NCI-H2227 treated with DMSO at 0.1 percent for 48 hours (cell line): ENCODE data around the gene ST6GALNAC3.
A peak's percentile ranks its signal among the peaks of the same experiment; 100 is the strongest.
"Not testable (repeated sequence)": the region's sequence is repeated elsewhere in the genome, so short reads cannot be mapped to it uniquely, and the experiment has no call there.

Experiments
- DNase-seq: peaks from one replicate; lab custom pipeline; 2025; lab: John Stamatoyannopoulos, UW

The ST6GALNAC3 gene

DNA sequence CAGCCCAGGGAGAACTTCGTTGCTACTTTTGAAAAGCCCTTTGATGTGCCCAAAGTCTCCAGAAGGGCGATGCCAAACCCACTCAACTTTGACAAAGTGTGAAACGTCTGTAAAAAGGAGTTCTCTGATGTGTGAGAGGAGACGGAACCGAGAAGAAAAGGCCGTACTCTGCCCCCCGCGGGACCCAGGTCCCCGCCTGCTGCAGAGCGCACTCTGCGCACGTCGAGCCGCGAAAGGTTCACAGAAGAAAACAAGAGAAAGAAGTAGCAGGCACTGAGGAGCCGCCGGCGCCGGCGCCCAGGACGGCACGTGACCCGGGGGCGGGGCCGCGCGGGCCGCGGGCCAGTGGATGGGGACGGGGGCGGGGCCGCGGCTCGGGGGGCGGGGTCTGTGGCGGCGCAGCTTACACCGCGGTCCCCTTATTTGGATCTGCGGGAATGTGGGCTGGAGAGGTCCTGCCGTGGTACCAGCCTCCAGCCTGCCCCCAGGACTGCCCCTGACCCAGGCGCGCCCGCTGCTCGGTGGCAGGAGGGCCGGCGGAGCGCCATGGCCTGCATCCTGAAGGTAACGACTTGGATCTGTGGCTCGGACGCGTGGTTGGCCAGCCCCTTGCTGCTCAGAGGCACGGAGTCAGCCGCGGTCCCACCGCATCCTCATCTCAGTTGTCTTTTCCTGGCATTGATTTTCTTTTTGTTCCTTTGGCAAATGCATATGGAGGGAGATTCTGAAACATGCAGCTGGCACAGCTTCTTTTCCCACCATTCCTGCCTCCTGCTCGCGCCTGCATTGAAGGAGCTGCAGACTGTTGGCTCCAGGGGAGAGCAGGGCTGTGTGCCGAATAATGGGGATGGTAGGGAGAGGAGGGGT, at the start of gene ST6GALNAC3:
Gene ST6GALNAC3, plus strand, starts transcription at position 426 of the 867 bp plus-strand sequence.
- peak; percentile 85 for DNase-seq

DNA sequence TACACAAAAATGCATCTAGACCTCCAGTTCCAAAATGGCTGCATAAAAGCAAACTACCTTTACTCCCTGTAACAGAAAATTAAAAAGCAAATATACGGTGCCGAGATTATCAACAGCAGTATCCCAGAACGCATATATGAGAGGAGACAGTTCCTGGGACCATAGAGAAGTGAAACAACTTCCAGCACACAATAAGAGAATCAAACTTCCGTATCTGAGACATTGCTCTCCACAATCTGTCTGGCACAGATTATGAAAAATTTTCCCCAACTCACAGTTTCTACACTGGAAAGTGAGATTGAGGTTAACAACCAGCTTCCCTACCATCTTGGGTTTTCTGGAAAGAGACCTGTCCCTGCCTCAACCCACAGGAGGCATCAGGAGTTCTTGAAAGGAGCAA, 47.2 kb upstream of the ST6GALNAC3 start:
- no peak for DNase-seq

DNA sequence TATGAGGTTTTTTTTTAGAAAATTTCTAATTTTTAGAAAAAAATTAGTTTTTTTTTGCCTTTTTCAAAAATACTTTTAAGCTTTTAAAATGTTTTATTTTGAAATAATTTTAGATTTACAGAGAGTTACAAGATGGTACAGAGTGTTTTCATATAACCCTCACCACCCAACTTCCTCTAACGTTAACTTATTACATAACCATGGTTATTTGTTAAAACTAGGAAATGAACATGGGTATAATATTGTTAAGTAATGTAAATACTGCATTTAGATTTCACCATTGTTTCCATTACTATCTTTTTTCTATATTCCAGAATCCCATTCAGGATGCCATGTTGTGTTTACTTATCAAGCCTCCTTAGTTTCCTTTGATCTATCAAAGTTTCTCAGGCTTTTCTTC, 45.2 kb upstream of the ST6GALNAC3 start:
- DNase-seq: no peak

DNA sequence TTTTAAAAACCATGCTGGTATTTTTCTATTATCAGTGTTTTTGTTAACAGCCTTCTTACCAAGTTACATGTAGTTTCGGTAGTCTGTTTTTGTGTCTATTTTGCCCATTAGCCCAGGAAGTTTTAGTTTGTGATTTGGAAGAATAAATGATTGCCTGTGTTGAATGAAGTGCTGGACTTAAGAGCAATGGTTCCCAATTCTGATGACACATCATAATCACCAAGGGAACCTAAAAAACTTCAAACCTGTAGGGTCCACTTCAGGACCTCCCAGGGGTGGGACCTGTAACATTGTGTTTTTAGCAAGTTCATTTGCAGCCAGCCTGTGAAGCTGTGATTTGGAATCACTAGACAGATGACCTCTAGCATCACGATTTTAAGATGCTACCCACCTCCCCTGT, 43.0 kb upstream of the ST6GALNAC3 start:
- DNase-seq: no peak

DNA sequence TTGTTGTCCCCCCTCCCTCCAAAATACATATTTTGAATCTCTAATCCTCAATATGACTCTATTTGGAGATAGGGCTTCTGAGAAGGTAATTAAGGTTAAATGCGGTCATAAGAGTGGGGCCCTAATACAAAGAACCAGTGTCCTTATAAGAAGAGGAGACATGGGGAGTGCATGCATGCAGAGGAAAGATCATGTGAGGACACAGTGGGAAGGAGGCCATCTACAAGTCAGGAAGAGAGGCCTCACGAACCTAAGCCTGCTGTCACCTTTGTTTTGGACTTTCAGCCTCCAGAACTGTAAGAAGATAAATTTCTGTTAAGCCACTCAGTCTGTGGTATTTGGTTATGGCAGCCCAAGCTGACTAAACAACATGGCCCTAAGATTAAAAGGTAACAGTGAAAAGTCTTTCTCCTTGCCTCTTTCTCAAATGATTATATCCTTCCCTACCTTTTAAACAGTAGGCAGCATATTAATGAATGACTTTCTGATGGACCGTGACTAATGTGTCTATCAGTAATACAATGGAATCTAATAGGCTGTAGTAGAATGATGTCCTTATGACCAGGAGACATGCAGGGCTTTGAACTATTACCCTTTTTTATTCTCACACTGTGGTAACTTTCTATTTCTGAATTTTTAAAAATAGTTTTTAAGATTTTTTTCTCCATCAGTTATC, 40.6 kb upstream of the ST6GALNAC3 start:
- no peak for DNase-seq

DNA sequence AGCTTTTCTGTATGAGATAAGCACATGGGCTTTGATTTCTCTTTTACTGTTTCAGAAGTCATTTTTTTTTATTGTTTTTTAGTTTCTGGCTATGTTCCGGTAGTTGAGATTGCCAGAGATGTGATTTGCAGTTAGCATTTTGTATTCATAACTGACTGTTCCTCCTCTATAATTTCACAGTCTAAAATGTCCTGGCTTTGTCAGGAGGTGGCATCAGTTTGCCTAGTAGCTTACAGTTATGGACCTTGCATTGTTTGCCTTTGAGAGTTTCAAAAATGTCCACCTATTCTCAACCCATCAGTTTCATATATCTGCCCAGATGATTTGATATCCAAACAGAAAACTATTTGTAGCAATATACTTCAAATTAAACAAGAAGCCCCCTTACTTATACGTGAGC, 39.5 kb upstream of the ST6GALNAC3 start:
- DNase-seq: peak; percentile 13

DNA sequence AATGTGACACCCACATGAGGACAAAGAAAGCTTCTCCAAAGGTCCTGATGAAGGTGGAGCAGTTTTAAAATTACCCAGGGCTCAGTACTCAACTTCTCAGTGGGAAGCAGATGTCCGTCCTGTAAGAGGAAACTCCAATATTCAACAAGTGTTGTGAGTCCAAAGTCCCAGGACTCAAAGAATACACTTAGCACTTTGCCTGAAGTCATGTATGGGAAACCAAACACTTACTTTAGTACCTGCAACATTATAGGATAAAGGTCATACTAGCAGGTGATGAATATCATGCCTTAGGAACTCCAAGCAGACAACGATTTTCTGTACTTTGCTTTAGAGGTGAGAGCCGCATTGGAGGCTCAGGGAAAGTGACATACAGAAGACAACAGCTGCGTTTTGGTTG, 37.2 kb upstream of the ST6GALNAC3 start:
- no peak for DNase-seq

DNA sequence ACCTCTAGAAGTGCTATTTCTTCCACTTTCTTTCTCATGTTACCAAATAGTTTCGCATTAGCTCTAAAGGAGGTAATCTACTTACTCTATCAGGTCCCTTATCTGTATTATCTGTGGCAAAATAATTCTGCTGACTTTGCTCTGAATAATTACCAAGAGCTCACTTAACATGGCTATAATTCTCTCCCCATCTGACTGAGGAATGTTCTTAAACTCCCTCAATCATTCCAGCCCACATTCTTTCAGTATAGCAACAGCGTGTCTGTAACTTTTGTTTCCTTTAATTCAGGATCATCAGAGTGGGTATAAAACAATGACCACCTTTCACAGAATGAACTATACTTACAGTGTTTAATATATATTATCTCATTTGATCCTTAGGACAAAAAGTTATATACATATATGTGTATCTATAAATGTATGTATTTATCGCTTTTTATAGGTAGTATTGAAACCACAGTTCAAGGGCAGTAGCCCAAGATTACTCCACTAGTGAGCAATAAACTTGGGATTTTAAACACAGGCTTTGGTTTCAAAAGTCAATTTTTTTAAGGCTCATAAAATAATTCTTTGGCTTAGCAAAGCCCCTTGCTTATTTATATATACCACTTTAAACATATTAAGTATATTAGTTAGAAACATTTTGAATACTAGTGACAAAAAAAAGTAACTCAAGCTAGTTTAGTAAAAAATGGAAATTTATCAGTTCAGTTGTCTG, 36.1 kb upstream of the ST6GALNAC3 start:
- no peak for DNase-seq

DNA sequence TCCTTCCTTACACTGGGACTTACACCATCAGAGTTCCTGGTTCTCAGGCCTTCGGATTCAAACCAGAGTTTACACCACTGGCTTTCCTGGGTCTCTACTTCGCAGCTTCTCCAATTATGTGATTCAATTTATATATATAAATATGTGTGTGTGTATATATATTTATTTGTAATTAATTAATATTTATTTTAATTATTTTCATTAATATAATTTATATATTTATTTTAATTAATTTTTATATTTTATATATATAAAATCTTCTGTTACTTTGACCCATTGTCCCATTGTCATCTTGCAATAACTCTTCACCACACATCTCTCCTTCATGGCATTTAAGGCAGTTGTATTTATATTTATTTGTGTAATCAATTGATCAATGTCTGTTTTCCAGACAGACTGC, 28.4 kb upstream of the ST6GALNAC3 start:
- no peak for DNase-seq

DNA sequence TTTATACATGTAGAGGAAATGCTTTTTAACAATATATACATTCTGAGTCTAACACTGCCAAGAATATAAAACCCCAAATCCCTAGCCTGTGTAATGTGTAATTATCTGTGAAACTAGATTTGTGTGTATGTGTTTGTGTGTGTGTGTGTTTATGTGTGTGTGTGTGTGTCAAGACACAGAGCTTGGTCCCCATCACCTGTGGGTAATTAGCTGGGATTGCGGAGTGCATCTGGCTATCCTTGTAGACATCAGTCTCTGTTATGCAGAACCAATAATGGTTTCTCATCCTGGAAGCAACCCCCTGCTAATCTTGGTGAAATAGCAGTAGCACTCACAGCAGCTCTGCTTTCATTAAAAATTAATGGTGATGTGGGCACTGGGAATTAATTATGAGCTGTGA, 26.3 kb upstream of the ST6GALNAC3 start:
- DNase-seq: no peak

DNA sequence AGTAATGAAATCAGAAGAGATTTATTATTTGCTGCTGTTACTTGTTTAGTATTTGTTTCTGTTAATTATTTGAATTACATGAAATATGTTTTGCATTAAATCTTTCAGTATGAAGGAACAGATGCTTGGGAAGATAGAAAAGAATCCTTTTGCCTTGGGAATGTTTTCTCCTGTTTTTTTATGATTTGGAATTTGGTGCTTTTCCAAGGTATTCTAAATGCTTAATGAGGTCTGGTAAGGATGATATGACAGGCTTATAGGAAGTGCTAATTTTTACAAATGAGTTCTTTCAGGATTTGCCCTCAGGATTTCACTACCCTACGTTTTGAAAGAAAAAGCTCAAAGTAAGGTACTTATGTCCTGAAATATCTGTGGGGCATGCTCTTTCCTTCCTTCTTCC, 25.6 kb upstream of the ST6GALNAC3 start:
- DNase-seq: no peak

DNA sequence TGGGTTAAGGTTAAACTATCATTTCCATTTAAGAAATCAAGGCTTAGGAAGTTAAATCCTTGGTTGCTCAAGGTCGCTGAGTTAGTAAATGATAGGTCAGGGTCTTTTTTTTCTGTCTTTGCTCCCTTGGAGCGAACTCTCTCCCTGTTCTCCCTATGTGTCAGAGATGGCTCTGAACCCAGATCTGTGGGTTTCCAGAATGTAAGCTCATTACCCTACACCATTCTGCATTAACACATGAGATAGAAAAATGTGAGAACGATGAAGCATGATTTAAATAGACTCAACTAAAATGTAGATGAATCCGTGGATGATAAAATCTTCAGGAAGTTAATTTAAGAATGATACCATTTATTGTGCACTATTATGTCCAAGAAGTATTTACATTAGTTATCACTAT, 25.0 kb upstream of the ST6GALNAC3 start:
- DNase-seq: no peak

DNA sequence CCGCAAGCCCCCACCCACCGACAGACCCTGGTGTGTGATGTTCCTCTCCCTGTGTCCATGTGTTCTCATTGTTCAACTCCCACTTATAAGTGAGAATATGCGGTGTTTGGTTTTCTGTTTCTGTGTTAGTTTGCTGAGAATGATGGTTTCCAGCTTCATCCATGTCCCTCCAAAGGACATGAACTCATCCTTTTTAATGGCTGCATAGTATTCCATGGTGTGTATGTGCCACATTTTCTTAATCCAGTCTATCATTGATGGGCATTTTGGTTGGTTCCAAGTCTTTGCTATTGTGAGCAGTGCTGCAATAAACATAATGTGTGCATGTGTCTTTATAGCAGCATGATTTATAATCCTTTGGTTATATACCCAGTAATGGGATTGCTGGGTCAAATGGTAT, 24.5 kb upstream of the ST6GALNAC3 start:
- not testable (repeated sequence) for DNase-seq

DNA sequence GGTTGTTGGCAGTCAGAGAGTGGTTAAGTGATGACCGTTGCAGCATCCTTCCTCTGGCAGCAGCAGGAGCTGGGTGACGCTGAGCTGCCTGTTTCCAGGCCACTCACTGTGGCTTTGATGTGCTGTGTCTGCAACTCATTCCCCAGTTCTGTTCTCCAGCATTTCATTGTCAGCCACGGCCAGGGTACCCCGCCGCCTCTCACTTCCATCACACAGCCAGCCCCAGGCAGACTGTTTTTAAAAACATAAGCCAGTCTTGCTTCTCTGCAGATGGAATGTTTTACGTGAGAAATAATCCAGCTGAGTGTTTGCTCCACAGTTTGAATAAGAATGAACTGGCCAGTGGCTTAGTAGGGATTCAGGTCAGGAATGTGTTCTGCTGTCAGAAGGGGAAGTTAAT, 21.5 kb upstream of the ST6GALNAC3 start:
- no peak for DNase-seq

DNA sequence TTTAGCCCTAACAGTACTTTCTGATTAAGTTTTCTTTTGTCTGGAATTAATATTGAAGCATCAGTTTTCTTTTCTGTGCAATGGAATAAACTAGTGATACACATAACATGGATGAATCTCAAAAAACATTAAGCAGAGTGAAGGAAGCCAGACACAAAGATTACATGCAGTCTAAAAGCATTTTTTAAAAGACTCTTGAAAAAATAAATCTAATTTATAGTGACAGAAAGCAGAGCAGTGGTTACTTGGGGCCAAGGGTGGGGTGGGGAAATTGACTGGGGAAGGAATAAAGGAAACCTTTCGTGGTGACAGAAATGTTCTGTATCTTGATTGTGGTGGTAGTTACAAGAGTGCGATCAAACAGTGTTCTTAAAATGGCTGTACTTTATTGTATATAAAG, 20.2 kb upstream of the ST6GALNAC3 start:
- no peak for DNase-seq

DNA sequence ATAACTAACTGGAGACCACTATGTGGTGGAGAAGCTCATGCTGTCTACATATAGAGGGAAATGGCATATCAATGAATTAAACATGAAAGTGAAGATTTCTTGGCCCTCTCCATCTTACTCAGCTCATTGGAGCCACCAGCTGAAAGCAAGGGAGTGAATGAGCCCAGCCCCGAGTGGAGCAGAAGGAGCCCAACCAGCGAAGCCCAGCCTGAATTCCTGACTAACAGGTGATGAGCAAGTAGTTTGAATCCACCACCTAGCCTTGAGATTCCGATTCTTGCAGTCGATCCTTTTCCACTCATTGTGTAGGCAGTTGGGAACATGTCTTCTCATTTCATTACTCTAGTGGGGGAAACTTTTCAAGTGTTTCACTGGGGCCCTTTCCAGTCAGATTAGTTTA, 18.6 kb upstream of the ST6GALNAC3 start:
- no peak for DNase-seq

DNA sequence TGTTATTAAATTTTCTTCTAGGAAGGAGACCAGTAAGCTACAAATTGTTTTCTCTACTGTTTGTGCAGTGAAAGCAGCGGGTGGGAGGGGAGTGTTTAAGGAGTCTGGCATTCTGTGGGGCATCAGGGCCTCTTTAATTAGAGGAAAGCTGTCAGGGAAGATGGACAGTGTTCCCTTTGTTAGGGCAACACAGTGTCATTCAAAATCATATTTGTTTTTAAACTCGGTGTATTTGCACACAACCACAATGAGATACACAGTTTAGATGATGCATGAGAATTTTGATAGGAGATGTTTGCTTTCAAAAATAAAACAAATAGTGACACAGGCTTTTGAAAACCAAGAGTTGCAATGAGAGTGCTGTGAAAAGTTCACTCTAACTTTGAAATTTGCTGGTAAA, 15.1 kb upstream of the ST6GALNAC3 start:
- peak; percentile 68 for DNase-seq

DNA sequence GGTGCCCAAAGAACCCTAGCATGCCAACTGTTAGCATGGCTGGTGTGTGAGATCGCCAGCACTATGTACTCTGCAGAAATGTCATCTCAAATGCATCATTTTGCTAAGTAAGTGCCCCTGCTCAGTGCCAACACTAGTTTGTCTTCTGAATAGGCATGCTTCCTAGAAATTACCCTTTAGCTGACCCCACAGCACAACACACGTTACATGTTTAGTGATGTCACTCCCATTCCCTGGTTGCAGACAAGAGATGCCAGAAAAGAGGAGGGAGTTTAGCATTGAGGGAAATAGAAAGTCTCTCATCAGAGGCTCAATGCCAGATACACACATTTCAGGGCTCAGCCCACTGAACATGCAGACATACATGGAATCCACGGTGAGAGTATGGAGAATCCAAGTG, 9.3 kb upstream of the ST6GALNAC3 start:
- peak; percentile 17 for DNase-seq

DNA sequence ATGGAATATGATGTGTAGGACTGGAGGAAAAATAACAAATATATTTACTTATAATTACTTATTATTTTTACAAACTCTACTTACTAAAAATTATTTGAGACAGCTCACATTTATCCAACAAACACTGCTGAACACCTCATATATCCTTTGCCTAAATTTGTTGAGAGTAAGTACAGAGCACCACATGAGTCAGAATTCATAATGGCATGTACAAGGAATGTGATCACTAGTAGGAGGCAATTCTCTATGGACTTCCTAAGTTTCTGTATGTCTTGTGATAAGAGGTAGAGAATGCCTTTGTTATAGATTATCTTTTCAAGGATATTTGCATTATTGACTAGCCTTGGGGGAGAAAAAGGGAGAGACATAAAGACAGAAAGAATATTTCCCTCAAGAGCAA, 8.2 kb upstream of the ST6GALNAC3 start:
- DNase-seq: no peak

DNA sequence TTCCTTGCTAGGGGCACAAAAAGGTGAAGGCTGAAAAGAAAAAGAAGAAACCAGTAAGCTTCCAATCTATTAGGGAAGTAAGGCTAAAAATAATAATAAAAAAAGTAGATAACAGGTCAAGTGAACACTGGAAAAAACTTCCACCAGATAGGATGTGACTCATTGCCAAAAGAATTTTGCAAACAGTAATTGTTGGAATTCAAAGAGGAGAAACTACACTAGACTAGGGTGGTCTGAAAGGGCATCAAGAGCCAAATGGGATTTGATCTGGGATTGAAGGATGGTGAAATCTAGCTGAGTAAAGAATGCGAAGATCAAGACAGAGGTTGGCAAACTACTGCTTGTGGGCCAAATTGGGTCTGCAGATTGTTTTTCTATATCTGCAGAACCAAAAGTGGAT, 6.0 kb upstream of the ST6GALNAC3 start:
- DNase-seq: no peak

DNA sequence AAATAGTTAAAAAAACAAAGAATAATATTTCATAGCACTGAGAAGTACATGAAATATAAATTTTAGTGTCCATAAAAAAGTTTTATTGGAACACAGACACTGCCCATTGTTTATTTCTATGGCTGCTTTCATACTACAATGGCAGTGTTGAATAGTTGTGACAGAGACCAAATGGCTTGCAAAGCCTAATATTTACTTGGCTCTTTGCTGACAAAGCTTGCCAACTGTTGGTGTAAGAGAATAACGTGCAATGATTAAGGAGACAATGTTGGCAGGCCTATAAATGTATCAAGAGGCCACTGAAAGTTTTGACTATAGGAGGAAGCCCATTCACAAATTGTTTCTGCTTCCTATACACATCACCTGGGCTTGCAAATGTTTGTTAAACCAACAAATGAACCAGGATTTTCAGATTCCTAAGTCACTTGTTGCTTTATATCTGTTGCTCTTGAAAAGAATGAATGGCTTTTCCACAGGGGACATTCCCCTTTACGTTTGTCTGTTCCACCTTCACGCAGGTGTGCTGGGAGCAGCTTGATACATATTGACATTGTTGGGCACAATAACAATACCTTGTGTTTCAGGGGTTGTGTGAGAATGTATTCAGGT, 5.5 kb upstream of the ST6GALNAC3 start:
- DNase-seq: no peak

DNA sequence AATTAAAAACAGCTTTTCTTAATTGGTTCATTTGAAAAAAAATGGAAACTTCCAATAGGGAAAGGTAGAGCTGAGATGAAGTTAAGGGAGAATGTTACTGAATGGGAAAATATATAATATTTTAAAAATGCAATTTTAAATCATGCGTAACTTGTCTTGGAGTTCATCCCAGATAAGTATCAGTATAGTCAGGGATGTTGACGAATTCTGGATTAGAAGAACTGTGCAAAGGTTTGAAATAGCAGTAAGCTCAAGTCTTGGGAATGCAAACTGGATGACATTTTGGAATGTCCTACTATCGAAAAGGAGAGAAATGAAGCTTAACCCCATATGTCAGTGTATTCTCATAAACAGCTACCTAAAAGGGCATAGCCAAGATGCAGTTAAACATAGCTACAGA, 4.0 kb upstream of the ST6GALNAC3 start:
- no peak for DNase-seq

DNA sequence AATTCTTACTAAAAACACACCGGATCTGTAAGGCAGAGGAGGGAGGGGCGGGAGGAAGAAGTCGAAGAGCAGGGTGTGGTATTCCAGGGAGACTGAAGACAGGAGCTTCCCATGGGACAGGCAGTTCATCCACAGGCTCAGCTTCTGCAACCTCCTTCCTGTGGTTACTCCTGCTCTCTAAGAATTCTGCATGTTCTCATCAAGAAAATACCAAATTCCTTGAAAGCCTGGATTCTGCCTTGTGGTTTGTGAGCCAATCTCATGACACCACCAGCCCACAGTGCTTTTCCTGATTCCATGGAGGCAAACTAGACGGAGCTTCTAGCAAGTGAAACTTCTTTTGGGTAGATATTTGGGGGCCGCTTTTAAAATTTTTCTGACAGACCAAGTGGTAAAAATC, 1.1 kb upstream of the ST6GALNAC3 start:
- DNase-seq: no peak
